IPS DF 6.9 (cell line): ENCODE data around the gene CHST11.
"Not testable (repeated sequence)": the region's sequence is repeated elsewhere in the genome, so short reads cannot be mapped to it uniquely, and the experiment has no call there.

ENCODE experiments used
- DNase-seq: peaks from one replicate; pipeline ENCODE4 v3.0.0-alpha.2; 2013; ENCODE audit warnings: low read depth, low spot score
- H3K27ac ChIP-seq: one replicate; pipeline ENCODE4 v1.5.1; 2013; ENCODE audit warnings: low read length, control low read depth
- H3K27me3 ChIP-seq: 2 replicates; pipeline ENCODE4 v1.6.1; 2013; ENCODE audit warnings: mild to moderate bottlenecking, low read length; ENCODE audit not compliant: control insufficient read depth, insufficient read depth
- H3K36me3 ChIP-seq: 2 replicates; pipeline ENCODE4 v1.6.1; 2013; ENCODE audit warnings: low read length; ENCODE audit not compliant: control insufficient read depth, insufficient read depth
- H3K4me1 ChIP-seq: 2 replicates; pipeline ENCODE4 v1.6.1; 2013; ENCODE audit warnings: low read length; ENCODE audit not compliant: control insufficient read depth, insufficient read depth
- H3K4me3 ChIP-seq: 2 replicates; pipeline ENCODE4 v1.5.1; 2013; ENCODE audit warnings: mild to moderate bottlenecking, low read length
- H3K9me3 ChIP-seq: 2 replicates; pipeline ENCODE4 v1.6.1; 2013; ENCODE audit warnings: low read length, inconsistent platforms; ENCODE audit not compliant: control insufficient read depth, insufficient read depth
- WGBS: extraction: QIAGEN DNeasy Blood & Tissue Kit; methylation state at CpG from one replicate; pipeline ENCODE4 v1.1.7; 2013; ENCODE audit warnings: mixed read lengths, missing lambda C conversion rate; ENCODE audit not compliant: insufficient read length, insufficient coverage; 5-methylcytosine and 5-hydroxymethylcytosine counted together

The CHST11 gene

GRCh38 chr12:104799458-104799857 is 342.7 kb downstream of the CHST11 start:
- Histone ChIP-seq H3K4me3 (no peak overlapping the region), H3K36me3 (no peaks in the 10 kb centered on the region), H3K9me3 (no peaks in the 10 kb centered on the region), H3K4me1 (no peaks in the 10 kb centered on the region), H3K27ac (no peak overlapping the region), H3K27me3 (no peaks in the 10 kb centered on the region)
- no peak for DNase-seq
- WGBS, result no CpG with 5 or more reads among the region's 1 CpG

GRCh38 chr12:104801005-104801404 is 344.3 kb downstream of the CHST11 start:
- WGBS, result no CpG with 5 or more reads among the region's 4 CpGs
- Histone ChIP-seq H3K4me1 (no peaks in the 10 kb centered on the region), H3K27ac (no peak overlapping the region), H3K4me3 (no peak overlapping the region), H3K27me3 (no peaks in the 10 kb centered on the region), H3K36me3 (no peaks in the 10 kb centered on the region), H3K9me3 (no peaks in the 10 kb centered on the region)
- DNase-seq, result no peak

GRCh38 chr12:104801427-104801826 is 344.7 kb downstream of the CHST11 start:
- Histone ChIP-seq H3K4me3 (no peak overlapping the region), H3K4me1 (no peaks in the 10 kb centered on the region), H3K27me3 (no peaks in the 10 kb centered on the region), H3K36me3 (no peaks in the 10 kb centered on the region), H3K9me3 (no peaks in the 10 kb centered on the region), H3K27ac (no peak overlapping the region)
- no peak for DNase-seq

GRCh38 chr12:104802208-104802607 is 345.5 kb downstream of the CHST11 start:
- Histone ChIP-seq H3K27me3 (no peaks in the 10 kb centered on the region), H3K36me3 (no peaks in the 10 kb centered on the region), H3K27ac (no peak overlapping the region), H3K4me3 (no peak overlapping the region), H3K4me1 (no peaks in the 10 kb centered on the region), H3K9me3 (no peaks in the 10 kb centered on the region)
- DNase-seq, result no peak
- WGBS, result no CpG with 5 or more reads among the region's 3 CpGs

- Histone ChIP-seq H3K36me3 (no peaks in the 10 kb centered on the region), H3K27me3 (no peaks in the 10 kb centered on the region), H3K4me1 (no peaks in the 10 kb centered on the region), H3K27ac (no peak overlapping the region), H3K4me3 (no peak overlapping the region), H3K9me3 (no peaks in the 10 kb centered on the region)
- no CpG with 5 or more reads among the region's 4 CpGs for WGBS
- no peak for DNase-seq
Observed at GRCh38 chr12:104805186-104805585, 348.4 kb downstream of the CHST11 start.

- not testable (repeated sequence) for H3K4me3 ChIP-seq, H3K9me3 ChIP-seq, H3K36me3 ChIP-seq, H3K27me3 ChIP-seq, DNase-seq, H3K27ac ChIP-seq, H3K4me1 ChIP-seq
- no CpG with 5 or more reads among the region's 4 CpGs for WGBS
Observed at GRCh38 chr12:104806194-104806593, 349.4 kb downstream of the CHST11 start.

- Histone ChIP-seq H3K4me1 (no peaks in the 10 kb centered on the region), H3K36me3 (no peaks in the 10 kb centered on the region), H3K27me3 (no peaks in the 10 kb centered on the region), H3K9me3 (no peaks in the 10 kb centered on the region), H3K4me3 (no peak overlapping the region), H3K27ac (no peak overlapping the region)
- no peak for DNase-seq
- no CpG with 5 or more reads among the region's 3 CpGs for WGBS
Observed at GRCh38 chr12:104809251-104809650, 352.5 kb downstream of the CHST11 start.

- no peak for DNase-seq
- WGBS, result no CpG with 5 or more reads among the region's 4 CpGs
- H3K36me3 ChIP-seq, result no peaks in the 10 kb centered on the region
- no peaks in the 10 kb centered on the region for H3K4me1 ChIP-seq
- H3K27ac ChIP-seq, result no peak overlapping the region
- H3K9me3 ChIP-seq, result no peaks in the 10 kb centered on the region
- no peaks in the 10 kb centered on the region for H3K27me3 ChIP-seq
- H3K4me3 ChIP-seq, result no peak overlapping the region
Observed at GRCh38 chr12:104809706-104810385, 353.1 kb downstream of the CHST11 start.
